Measurements from ENCODE around the gene SH3RF3.

Gene SH3RF3

GRCh38 chr2:109139002-109139401, 10.0 kb downstream of the SH3RF3 start:
- DNase-seq (ENCODE audit: low read depth, low spot score) = no peak

GRCh38 chr2:109139865-109140396, 10.9 kb downstream of the SH3RF3 start:
- DNase-seq (ENCODE audit: low read depth, low spot score) = no peak

- DNase-seq (ENCODE audit: low read depth, low spot score) = no peak
Observed at GRCh38 chr2:109141006-109141600, 12.1 kb downstream of the SH3RF3 start.

GRCh38 chr2:109141727-109142283, 12.8 kb downstream of the SH3RF3 start:
- no peak for DNase-seq (ENCODE audit: low read depth, low spot score)

GRCh38 chr2:109142416-109143210, 13.6 kb downstream of the SH3RF3 start:
- DNase-seq (ENCODE audit: low read depth, low spot score) = no peak

GRCh38 chr2:109143214-109144187, 14.5 kb downstream of the SH3RF3 start:
- DNase-seq (ENCODE audit: low read depth, low spot score) = no peak

- DNase-seq (ENCODE audit: low read depth, low spot score) = no peak
Observed at GRCh38 chr2:109144271-109144670, 15.3 kb downstream of the SH3RF3 start.

- DNase-seq (ENCODE audit: low read depth, low spot score) = no peak
Observed at GRCh38 chr2:109144721-109145120, 15.7 kb downstream of the SH3RF3 start.

GRCh38 chr2:109145286-109145685, 16.3 kb downstream of the SH3RF3 start:
- DNase-seq (ENCODE audit: low read depth, low spot score) = no peak

- no peak for DNase-seq (ENCODE audit: low read depth, low spot score)
Observed at GRCh38 chr2:109147405-109147804, 18.4 kb downstream of the SH3RF3 start.

- no peak for DNase-seq (ENCODE audit: low read depth, low spot score)
Observed at GRCh38 chr2:109148117-109148746, 19.2 kb downstream of the SH3RF3 start.

- no peak for DNase-seq (ENCODE audit: low read depth, low spot score)
Observed at GRCh38 chr2:109148991-109149645, 20.1 kb downstream of the SH3RF3 start.

- DNase-seq (ENCODE audit: low read depth, low spot score) = no peak
Observed at GRCh38 chr2:109150559-109150958, 21.6 kb downstream of the SH3RF3 start.

- no peak for DNase-seq (ENCODE audit: low read depth, low spot score)
Observed at GRCh38 chr2:109151519-109151918, 22.5 kb downstream of the SH3RF3 start.

GRCh38 chr2:109153005-109153784, 24.2 kb downstream of the SH3RF3 start:
- no peak for DNase-seq (ENCODE audit: low read depth, low spot score)

- no peak for DNase-seq (ENCODE audit: low read depth, low spot score)
Observed at GRCh38 chr2:109153807-109154206, 24.8 kb downstream of the SH3RF3 start.

GRCh38 chr2:109154226-109154625, 25.2 kb downstream of the SH3RF3 start:
- no peak for DNase-seq (ENCODE audit: low read depth, low spot score)

GRCh38 chr2:109155553-109156451, 26.8 kb downstream of the SH3RF3 start:
- DNase-seq (ENCODE audit: low read depth, low spot score) = no peak
